Stimulated activated CD8-positive, alpha-beta memory T cell treated with anti-CD3 and anti-CD28 coated beads, Interleukin-12 subunit alpha, Interleukin-12 subunit beta, amount 100 ng/mL, for 1 hour (primary cell): ENCODE results near the gene PTGR3.

Source experiments
- DNase-seq: peaks from one replicate; pipeline ENCODE4 v3.0.0-alpha.2; 2020; ENCODE audit warnings: low read depth

Gene PTGR3, protein sequence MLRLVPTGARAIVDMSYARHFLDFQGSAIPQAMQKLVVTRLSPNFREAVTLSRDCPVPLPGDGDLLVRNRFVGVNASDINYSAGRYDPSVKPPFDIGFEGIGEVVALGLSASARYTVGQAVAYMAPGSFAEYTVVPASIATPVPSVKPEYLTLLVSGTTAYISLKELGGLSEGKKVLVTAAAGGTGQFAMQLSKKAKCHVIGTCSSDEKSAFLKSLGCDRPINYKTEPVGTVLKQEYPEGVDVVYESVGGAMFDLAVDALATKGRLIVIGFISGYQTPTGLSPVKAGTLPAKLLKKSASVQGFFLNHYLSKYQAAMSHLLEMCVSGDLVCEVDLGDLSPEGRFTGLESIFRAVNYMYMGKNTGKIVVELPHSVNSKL

DNA sequence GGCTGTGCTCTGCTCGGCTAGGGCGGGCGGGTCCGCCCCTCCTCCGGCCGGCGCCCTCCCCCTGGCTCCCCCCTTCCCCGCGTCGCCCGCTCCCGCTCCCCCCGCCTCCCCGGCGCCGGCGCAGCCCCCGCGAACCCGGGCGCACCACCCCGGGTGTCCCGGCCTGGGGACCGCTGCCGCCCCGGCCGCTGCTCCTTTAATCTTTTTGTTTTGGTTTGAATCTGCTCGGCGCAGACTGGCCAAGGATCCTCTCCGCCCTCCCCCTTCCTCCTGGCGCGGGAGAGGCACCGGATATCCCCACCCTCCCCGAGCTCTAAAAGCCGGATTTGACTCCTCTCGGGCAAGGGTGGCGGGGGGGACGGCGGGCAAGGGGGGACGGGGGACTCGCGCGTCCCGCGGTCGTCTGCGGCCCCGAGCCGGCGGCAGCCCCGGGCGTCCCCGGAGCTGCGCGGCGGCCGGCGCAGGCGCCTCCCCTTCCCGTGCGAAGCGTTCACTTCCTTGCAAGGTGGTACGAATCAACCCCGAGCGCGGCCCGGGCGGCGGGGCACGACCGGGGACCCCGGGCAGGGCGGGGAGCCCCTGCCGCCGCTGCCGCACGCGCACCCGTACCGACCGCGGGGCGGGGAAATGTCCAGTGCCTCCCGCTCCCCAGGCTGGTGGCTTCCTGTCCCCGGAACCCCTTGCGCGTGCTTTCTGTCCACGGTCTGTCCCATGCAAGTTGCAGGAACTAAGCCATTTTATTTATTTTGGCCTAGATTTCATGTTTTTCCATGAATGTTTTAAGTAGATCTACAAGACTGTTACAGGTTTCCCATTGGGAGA lies at the start of gene PTGR3:
PTGR3 (minus strand) TSS at position 11 of the 822 bp plus-strand sequence. CDS start 81 bp downstream, outside the sequence.
- DNase-seq = peak; percentile 46

DNA sequence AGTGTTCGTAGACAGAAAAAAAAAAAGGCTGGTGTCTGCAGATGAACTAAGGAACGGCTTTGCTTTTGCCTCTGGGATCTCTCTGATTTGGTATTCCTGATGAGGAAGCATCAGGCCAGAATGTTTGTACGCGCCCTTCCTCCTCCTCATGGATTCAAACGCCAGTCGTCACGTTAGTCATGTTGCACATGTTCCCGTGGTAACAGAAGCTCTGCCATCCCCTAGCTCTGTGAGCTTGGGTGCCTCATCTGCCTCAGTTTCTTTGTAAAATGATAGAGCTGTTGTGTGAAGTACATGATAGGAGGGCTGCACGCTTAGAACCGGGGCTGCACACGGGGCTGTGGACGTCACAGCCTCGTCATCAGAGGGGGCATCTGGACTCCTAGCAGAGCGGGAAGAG lies 48.7 kb upstream of the PTGR3 start:
- no peak for DNase-seq

DNA sequence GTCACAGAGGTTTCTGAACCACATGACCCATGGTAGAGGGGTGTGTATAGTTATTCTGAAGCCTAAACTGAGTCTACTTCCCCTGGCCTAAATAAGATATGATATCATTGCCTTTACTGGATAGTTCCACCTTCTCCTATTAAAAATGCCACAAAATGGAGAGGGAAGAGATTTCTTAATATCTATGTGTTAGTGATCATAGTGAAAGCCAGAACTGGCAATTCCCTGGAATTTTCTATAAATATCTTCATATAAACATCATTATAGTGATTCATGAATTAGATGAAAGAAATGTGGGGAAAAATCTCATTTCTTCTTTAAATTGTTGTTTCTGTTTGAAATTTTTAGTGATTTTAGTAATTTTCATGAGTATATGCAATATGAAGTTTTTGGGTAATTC lies 47.4 kb upstream of the PTGR3 start:
- DNase-seq = no peak

DNA sequence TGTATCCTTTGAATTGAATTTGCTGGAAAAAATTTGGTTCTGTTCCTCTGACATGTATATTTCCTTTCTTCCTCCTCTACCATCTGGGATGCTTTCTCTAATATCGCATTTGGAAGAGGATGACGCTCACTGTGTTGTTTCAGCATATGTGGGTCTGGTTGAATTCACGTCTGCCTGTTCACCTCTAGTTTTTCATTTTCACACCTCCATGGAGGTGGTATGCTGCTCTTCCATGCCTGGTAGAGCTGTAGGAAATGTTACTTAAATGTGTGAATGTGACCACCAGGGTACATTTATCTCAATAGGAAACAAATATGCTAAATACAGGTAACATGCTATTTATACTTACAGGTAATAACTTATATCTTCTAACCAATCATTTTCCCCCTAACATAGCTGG lies 46.2 kb upstream of the PTGR3 start:
- DNase-seq = no peak

DNA sequence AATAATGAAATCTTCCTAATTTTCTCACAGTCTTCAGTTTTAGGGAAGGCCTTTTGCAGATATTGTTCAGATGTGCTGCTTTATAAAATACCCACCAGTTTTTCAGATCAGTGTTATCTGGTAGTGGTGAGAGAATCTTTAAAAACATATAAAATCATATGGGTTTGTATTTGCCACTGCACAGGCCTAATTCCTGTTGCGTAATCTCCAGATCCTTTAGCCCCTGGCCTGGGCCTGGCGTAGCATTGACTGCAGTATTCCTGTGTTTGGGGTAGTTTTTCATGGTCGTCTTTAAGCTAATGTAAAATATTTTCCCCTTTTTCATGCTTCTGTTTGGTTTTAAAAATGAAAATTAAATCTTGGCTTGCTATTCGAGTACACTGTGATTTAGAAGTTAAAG lies 44.8 kb upstream of the PTGR3 start:
- DNase-seq = no peak

DNA sequence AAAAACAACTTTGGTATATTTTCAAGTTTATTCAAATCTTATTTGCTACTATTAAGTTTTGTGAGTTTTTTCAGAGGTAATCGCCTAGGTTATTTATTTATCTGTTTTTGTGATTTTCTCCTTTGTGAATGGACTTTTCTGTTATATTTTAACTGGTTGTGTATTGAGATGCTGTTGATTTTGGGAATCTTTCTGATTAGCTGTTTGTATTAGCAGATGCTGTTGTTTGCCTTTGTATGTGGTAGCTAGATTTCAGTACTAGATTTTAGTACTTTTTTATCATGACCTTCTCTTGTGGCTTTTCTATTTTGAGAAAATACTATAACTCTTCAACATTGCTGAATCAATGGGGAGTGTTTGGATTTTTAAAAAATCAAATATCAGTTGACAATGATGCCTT lies 44.1 kb upstream of the PTGR3 start:
- no peak for DNase-seq

DNA sequence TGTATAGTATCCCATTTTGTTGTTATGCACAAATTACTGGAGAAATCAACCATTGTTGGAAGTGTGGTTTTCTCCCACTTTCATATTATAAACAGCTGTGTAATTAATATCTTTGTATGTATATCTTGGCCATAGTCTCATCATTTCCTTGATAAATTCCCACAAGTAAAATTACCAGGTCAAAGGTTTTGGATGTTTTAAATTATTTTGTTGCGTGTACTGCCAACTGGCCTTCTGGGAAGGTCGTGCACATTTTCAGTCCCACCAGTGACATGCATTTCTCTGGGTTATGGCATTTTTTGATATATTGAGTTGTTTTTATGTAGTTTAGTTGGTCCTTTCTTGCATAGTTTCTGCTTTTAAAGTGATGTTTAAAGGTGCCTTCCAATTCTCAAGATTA lies 43.2 kb upstream of the PTGR3 start:
- DNase-seq = no peak

DNA sequence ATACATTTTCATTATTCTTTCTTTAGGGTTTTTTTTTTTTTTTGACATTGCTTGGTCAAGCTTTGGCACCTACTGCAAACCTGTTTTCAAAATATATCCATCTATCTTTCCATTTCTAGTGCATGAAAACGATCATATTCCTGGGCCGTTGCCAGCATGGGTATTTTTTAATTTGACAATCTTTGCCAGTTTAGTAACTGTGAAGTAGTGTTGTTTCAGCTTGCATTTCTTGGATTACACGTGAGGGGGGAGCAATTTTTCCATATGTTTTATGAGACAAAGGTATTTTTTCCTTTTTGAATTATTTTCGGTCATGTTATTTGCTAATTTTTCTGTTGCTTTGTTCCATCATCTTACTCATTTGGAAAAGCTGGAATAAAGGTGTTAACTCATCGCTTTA lies 42.5 kb upstream of the PTGR3 start:
- DNase-seq = no peak

DNA sequence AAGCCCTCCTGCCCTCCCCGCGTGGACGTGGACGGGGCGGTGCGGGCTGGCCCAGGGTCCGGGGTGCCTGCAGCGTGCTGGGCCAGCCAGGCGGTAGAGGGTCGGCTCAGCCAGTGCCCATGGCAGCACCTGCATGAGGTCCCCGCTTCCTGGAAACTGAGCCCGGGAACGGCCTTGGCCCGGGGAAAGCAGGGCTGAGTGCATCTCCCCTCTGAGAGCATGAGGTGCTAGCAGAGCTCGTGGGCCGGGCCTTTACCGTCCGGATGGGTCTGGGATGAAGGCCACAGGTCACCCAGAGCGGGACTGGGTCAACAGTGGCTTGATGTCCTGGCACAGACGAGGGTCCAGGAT lies 41.5 kb upstream of the PTGR3 start:
- DNase-seq = no peak

DNA sequence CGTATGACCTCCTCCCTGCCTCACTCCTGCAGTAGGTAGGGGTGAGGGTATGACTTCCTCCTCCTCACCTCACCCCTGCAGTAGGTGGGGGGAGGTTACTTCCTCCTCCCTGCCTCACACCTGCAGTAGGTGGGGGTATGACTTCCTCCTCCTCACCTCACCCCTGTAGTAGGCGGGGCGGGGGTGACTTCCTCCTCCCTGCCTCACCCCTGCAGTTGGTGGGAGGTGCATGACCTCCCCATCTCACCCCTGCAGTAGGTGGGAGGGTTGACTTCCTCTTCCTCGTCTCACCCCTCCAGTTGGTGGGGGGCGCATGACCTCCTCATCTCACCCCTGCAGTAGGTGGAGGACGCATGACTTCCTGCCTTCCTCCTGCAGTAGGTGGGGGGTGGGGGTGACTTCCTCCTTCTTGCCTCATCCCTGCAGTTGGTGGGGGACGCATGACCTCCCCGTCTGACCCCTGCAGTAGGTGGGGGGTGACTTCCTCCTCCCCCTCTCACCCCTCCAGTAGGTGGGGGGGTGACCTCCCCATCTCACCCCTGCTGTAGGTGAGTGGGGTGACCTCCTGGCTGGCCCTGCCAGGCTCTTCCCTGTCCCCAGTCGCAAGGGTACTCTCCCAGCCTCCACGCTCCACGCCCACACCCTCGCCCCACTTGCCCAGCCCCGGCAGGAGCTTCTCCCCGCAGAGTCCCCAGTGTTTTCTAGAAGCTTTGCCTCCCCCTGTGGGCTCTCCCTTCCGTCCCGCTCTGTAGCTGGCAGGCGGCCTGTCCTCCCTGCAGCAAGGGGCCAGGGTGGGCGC lies 40.9 kb upstream of the PTGR3 start:
- DNase-seq = no peak

DNA sequence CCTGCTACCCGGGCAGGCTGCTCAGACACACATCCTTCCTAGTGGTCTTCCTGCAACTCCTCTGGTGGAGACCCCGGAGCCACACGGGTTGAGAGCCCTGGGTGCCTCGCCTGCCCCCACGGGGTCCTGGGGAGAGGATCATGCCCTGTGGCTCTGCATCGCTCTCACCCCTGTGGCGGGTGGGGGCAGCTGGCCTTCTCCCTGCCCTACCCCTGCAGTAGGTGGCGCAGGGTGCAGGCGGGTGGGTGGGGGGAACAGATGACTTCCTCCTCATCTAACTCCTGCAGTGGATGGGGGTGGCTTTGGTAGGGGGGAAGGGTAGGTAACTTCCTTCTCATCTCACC lies 40.2 kb upstream of the PTGR3 start:
- DNase-seq = no peak

DNA sequence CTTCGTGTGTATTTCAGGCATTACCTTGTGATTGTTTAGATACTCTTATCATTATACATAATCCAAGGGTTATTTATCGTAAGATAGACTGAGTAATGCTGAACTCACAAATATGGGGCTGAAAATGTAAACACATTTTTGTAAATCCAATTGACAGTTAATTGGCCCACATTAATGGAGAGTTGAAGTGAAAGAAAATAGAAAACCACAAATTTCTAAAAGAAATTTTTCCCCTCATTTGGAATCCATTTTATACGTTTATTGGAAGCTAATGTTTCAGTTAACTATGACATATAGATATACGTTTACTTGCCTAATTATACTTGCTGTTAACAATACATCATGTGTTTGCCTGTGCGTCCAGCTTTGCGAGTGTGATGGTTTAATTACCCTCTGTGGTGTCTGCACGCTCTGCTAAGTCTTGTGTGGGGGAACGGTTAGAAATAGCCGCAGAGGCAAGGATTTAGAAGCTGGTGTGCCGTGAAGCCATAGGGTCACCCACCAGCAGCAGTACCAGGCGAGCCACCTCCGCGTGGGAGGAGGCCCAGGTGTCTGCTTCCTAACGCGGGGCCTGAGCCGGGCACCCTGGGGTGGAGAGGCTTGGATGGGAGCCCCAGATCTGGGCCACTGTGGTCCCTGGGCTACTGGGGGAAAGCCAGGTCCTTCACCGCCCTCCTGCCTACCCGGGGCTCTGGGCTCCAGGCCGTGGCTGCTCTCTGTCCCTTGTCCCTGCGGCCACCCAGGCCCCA lies 39.7 kb upstream of the PTGR3 start:
- no peak for DNase-seq

DNA sequence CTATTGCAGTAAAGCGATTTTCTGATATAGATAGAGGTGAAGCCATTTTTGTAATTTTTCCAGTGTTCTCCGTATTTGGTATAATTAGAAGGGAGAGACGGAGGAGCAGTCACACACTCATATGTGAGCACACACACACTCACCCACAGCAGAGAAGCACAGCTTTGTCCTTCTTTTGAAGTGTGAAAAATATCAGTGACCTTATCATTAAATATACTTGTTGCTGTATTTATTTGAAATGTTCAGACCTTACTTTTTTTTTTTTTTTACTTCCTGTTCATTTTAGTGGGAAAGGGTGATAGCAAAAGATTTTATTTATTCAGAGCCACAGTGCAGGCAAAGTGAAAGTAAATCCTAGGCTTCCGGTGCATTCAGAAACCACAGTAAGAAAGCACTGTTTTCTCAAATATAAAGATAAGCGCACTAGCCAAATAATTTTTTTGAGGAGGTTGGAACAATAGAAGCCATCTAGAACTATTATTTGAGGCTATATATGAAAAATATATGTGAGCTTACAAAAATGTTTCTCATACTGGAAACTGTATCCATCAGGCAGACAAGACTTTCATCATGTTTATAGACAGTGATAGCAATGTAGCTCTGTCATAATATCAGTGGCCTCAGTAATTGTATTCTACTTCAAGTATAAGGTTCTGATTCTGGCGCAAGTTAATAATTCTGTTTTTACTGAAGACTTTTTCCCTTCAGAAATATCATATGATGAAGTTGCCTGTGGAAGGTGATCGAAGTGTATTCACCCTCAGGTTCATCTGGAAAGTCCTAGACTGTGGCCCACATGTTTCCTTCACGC lies 38.9 kb upstream of the PTGR3 start:
- no peak for DNase-seq

DNA sequence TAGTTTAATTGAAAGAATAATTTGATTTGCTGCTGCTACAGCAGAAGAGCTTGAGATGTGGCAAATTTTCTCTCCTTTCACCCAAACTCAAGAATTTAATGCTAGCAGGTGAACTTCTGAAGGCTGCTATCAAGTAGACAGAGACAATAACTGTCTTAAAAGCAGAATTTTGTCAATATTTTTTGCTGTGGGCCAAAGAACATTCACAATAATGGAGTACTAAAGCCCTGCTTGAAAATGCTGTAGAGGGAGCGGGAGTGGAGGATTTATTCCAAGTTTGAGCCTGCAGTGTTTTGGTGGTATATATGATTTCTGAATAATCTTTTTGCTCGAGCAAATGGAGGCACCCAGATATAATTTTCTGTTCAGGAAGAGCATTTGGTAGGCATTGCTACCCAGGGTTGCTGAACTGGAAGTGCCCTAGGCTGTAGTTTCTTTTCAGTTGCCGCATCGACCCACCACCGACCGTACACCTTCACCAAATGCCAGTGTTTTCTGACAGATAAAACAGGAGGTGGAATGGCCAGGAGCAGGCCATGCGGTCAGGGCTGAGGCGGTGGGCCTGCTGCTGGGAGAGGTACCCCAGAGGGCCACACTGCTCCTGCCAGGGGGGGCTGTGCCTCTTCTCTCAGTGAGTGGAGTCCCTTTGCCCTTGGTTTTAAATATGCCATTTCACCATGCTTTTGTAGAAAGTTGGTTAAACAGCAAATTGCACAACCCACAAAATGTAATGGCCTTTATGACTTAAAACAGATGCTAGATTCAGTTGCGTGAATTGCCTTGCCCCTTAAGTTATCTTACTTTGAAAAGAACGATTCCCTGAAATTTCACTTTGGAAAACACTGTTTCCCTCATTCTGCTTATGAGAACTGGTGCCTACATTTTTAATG lies 38.0 kb upstream of the PTGR3 start:
- no peak for DNase-seq

DNA sequence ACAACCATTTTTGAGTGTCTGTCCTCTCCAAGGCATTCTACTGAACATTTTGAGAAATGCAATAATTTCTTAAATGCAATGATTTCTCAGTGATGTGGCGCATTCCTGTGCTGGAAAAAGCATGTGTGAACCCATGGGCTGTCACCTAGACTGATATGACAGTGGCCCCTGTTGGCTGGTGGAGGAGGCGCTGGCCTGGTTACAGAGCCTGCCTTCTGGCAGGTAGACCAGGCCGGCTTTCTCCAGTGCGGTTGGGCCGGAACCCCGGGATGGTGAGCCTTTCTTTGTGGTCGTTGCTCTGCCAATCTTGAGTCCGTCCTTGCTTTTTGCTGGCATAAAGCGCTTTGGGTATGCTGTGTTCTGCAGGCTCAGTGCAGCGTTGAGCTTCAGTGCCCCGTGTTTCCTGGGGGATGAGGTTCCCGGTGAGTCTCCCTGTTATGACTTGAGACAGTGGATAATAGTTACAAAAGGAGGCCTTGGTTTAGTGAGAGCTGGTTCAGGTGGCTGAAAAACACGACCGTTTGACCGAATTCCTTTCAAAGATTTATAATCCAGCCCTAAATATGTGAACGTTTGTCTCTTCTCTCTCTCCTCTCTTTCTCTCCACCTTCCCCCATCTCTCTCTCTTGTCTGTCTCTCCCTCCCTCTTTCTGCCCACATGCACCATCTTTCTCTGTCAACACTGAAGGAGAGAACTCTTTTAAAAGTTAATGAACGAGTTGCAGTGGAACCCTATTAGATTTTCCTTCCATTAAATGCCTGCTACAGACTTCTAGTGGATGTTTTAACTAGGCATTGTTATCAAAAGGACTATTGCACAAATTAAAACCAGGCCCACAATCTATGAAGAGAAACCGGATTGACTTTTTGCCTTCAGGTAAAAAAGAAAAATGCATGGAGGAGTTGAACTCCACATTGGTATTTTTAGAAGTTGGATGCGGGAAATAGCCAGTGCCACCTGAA lies 35.7 kb upstream of the PTGR3 start:
- DNase-seq = no peak

DNA sequence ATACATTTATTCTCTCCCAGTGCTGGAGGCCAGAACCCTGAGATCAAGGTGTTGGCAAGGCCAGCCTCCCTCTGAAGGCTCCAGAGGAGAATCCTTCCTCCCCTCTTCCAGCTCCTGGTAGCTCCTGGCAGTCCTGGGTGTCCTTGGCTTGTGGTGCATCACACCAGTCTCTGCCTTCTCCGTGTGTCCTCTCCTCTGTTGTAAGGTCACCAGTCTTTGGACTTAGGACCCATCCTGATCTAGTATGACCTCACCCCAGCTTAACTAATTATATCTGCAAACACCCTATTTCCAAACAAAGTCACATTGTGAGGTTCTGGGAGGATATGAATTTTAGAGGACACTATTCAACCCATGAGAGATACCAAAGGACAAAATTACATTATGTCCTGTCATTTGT lies 32.8 kb upstream of the PTGR3 start:
- DNase-seq = no peak

DNA sequence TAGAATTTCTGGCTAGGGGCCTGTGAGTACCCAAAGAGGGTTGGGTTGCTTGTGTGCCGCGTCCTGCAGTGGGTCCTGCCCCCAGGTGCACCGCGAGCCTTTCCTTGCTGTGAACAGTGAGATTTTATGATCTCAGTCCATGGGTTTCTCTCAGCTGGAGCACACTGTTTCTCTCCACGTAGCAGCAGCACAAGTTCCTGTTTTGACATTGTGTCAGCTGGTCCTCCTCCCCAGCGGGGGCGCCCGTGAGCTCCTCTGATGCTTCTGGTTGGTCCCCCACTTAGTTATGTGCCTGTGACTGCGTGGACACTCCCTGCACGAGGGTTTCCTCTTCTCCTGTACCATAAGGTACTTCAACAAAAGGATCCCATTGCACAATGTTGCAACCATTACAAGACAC lies 31.5 kb upstream of the PTGR3 start:
- no peak for DNase-seq

DNA sequence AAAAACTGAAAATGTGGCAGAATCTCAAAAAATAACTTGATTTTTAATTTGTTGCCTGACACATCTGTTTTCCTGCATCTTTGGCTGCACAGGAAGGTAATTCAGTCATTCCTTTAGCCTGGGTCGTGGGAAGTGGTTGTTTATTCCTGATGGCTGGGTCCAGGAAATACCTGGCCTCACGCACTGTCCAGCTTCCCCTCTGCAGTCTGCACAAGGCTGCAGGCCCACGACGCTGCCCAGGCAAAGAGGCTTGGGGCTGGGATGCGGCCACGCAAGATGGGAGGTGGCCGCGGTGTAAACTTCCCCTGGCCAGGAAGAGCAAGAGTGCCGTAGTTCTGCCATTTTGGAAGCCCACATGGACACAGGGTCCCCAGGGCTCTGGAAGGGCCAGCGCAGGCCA lies 29.8 kb upstream of the PTGR3 start:
- no peak for DNase-seq

DNA sequence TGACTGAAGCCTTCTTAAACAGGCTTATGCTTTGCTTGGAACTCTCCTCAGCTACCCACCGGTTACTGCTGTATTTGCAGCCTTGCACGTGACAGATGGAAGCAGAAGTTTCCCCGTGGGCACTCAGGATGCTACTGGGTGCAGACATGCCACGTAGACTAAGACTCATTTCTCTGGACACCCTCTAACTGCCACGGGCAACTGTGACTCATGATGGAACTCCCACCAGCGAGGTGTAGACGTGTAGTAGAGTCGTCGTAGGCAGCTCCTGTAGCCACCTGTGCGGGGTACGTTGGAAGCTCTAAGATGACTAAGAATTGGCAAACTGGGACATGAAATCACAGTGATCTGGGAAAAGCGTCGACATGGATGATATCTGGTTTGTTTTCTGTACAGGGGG lies 29.2 kb upstream of the PTGR3 start:
- no peak for DNase-seq
